ENCODE measurements around the gene YIF1B.
A peak's percentile ranks its signal among the peaks of the same experiment; 100 is the strongest.
"Not testable (repeated sequence)": the region's sequence is repeated elsewhere in the genome, so short reads cannot be mapped to it uniquely, and the experiment has no call there.

YIF1B gene

DNA sequence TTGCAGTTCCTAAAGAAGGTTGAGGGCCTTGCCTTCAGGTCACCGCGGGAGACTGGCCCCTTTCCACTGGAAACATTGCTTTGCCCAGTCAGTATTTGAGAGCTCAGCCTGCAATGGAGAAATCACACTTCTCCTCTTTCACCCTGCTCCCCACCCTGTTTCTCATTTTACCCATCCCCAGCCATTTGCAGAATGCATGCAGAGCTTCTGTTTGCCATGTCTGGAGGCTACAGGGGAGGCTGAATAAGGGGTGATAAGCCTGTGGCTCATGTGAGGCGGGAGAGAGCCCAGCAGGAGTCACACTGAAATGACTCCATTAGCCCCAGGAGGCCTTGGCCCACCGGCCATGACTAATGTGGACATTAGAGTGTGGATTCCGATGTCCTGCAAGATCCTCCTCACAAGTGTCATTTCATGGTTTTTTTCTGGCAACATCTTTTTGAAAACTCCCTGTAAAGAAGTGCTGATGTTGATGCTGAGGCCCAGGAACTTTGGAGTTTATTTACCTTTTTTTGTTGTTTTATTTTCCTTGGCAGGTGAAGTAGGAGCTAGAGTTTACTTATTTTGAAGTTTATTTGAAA is 45.1 kb downstream of the YIF1B start:
- DNase-seq, result no peak

GRCh38 chr19:38268539-38268938 is 47.2 kb downstream of the YIF1B start:
- DNase-seq, result no peak

GRCh38 chr19:38267761-38268483 is 47.8 kb downstream of the YIF1B start:
- DNase-seq, result no peak

- DNase-seq, result no peak
These were observed 48.7 kb downstream of the YIF1B start for GRCh38 chr19:38266981-38267597.

GRCh38 chr19:38265921-38266429 is 49.8 kb downstream of the YIF1B start:
- DNase-seq, result no peak

DNA sequence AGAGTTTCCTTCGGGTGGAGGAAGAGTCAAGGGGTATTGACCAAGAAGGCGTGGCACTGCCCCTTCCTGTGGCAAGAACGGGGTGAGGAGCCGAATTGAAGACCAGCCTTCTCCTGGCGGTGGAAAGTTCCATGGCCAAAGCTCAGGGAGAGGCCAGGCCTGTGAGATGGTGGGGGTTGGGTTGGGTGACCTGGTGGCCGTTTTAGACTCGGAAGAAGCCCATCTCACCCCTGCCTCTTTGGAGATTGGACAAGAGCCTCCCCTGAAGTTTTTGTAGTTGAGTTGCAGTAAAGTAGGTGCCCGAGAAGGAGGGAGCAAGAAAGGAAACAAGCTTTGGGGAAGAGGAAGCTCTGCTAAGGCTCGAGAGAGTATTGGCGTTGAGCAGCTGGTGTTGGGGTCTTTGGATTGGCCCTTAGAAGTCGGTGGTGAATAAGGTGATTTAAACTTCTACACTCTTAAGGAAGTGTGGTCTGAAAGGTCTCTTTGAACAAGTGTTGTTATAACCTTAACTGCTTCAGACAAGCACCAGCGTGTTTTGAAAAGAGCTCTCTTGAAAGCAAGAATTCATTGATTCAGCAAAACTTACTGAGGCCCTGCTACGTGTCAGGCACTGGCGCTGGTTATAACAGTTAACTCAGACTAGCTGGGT is 50.4 kb downstream of the YIF1B start:
- peak; percentile 5 for DNase-seq

- no peak for DNase-seq
These were observed 51.1 kb downstream of the YIF1B start, which contains the start of gene SPINT2 for GRCh38 chr19:38264486-38265212. Gene SPINT2, plus strand, starts transcription at chr19:38264573. Its CDS starts 320 bp downstream, at chr19:38264893.

DNA sequence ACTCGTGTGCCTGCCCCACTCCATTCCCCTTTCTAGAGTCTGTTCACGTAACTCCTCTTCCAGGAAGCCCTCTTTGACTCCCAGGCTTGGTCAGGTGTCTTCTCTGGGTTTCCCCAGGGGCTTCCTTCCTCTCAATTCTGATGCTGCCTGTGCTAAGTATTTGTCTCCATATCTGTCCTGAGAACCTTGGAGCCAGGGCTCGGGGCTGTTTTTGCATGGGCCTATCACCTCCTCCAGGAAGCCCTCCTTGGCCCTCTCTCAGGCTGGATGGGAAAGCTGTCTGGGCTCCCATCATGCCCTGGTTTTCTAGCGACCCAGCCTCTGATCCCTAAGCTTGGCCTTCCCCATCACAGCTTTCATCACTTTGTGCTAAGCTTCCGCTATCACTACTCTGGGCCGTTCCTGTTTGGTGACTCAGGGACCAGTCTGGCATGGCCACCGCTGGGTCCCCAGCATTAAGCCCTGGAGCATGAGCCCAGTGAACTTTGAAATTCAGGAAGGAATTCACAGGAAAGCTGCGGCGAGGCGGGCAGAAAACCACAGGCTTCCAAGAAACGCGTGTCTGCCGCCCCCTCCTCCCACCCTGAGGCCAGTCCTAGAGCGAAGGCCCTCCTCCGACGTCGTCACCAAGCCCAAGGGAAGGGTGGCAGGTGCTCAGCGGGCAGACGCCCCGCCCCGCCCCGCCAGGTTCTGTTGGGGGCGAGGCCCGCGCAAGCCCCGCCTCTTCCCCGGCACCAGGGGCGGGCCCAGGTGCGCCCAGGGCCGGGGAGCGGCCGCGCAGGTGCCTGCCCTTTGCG is 51.9 kb downstream of the YIF1B start:
- DNase-seq, result peak; percentile 86

DNA sequence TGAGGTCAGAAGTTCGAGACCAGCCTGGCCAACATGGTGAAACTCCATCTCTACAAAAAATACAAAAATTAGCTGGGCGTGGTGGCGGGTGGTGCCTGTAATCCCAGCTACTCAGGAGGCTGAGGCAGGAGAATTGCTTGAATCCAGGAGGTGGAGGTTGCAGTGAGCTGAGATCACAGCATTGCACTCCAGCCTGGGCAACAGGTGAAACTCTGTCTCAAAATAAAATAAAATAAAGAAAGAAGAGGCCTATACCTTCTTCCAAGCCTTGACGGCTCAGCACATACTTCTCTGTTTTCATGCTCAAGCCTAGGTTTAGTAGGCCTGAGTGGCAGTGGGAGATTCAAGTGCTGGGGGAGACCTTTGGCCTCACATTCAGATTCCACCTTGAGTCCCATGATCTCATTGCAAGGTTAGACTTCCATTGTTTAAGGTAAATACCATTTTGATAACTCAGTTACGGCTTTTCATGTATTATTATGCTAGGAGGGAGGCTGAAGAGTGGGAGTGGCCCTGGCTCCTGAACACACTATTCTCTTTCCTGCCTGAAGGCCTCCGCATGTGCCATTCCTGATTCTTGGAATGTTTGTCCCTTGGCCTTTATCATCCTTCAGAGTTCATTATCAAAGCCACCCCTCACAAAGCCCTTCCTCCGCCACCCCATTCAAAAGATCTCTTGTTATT is 53.0 kb downstream of the YIF1B start:
- DNase-seq, result no peak

DNA sequence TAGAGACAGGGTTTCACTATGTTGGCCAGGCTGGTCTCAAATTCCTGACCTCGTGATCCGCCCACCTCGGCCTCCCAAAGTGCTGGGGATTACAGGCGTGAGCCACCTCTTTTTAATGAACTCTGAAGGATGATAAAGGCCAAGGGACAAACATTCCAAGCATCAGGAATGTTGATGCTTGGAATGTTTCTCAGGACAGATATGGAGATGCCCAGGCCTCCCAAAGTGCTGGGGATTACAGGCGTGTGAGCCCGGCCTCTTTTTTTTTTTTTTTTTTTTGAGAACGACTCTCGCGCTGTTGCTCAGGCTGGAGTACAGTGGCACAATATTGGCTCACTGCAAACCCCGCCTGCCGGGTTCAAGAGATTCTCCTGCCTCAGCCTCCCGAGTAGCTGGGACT is 53.8 kb downstream of the YIF1B start:
- not testable (repeated sequence) for DNase-seq

- no peak for DNase-seq
These were observed 60.2 kb downstream of the YIF1B start for GRCh38 chr19:38255383-38256014.

- DNase-seq, result no peak
These were observed 62.0 kb downstream of the YIF1B start for GRCh38 chr19:38253788-38254187.
